Mucosa of descending colon (tissue), 3 donors: ENCODE data around the gene HOOK1. TPM values are rescaled to one million over a fixed set of nuclear protein-coding genes. Genes with fewer than 3 reads are reported as not detected.

Experiments used
- ATAC-seq: fragments of 200-7000 bp; cut with Tn5 transposase; one replicate; pipeline ENCODE4 v1.9.1; 2020; ENCODE audit warnings: mild to moderate bottlenecking, moderate library complexity
- DNase-seq, 3 donors: peaks; one replicate each; pipeline ENCODE4 v3.0.0-alpha.2; 2020
- H3K36me3 ChIP-seq: fragments of 200-600 bp; one replicate; pipeline ENCODE4 v1.8.0; 2021; ENCODE audit warnings: low read depth, mild to moderate bottlenecking
- H3K4me1 ChIP-seq: fragments of 200-600 bp; one replicate; pipeline ENCODE4 v1.8.0; 2021; ENCODE audit warnings: low read depth, mild to moderate bottlenecking
- H3K4me3 ChIP-seq: fragments of 200-600 bp; one replicate; pipeline ENCODE4 v1.8.0; 2021; ENCODE audit warnings: mild to moderate bottlenecking
- H3K9me3 ChIP-seq: fragments of 200-600 bp; one replicate; pipeline ENCODE4 v1.8.0; 2021; ENCODE audit warnings: mild to moderate bottlenecking
- intact Hi-C, 2 donors: fragments of 100-400 bp; cut with DNase I in 1 of 2; cut with micrococcal nuclease in 1 of 2; formaldehyde crosslinking; loops; one replicate each; pipeline versions ENCODE4 v1.11.0 to v1.11.1; 2022; cut with DNase I, micrococcal nuclease
- total RNA-seq, 3 donors: library from RNA; stranded (reverse); fragmentation: NEBNext Ultra II Directional in 2 of 3; extraction: Animal tissue kit (Norgen Biotek cat#: 25700) in 2 of 3; gene quantifications; one replicate each; pipeline versions ENCODE4 v1.2.1 to v1.2.4, GENCODE V29; 2021 to 2023
- TF ChIP-seq, protein P1 (sequence below): fragments of 200-600 bp; IDR thresholded peaks from one replicate; pipeline ENCODE4 v1.8.0; 2022; ENCODE audit warnings: antibody characterized with exemption, mild to moderate bottlenecking
- donor health status: DM: no; HTN: no; CAD: no; lungs with moderate emphysema.
- donor health status: DM: no; HTN: no; CAD: no.
- donor health status: DM: no; HTN: yes; CAD: no.

HOOK1 gene
- total RNA-seq, 3 donors from 2014 or later, result 26.9 to 58.6 (median 55.9) TPM

- H3K9me3 ChIP-seq, result no peaks in the 10 kb centered on the region
- no peak overlapping the region for H3K4me3 ChIP-seq
- TF ChIP-seq, protein P1, sequence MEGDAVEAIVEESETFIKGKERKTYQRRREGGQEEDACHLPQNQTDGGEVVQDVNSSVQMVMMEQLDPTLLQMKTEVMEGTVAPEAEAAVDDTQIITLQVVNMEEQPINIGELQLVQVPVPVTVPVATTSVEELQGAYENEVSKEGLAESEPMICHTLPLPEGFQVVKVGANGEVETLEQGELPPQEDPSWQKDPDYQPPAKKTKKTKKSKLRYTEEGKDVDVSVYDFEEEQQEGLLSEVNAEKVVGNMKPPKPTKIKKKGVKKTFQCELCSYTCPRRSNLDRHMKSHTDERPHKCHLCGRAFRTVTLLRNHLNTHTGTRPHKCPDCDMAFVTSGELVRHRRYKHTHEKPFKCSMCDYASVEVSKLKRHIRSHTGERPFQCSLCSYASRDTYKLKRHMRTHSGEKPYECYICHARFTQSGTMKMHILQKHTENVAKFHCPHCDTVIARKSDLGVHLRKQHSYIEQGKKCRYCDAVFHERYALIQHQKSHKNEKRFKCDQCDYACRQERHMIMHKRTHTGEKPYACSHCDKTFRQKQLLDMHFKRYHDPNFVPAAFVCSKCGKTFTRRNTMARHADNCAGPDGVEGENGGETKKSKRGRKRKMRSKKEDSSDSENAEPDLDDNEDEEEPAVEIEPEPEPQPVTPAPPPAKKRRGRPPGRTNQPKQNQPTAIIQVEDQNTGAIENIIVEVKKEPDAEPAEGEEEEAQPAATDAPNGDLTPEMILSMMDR, result no peak
- intact Hi-C loops, result no loop called here
- no peak for DNase-seq
- ATAC-seq, result peak; percentile 65
- H3K36me3 ChIP-seq, result no peaks in the 10 kb centered on the region
- no peaks in the 10 kb centered on the region for H3K4me1 ChIP-seq
Measured at GRCh38 chr1:59866462-59866861, 51.7 kb downstream of the HOOK1 start.

DNA sequence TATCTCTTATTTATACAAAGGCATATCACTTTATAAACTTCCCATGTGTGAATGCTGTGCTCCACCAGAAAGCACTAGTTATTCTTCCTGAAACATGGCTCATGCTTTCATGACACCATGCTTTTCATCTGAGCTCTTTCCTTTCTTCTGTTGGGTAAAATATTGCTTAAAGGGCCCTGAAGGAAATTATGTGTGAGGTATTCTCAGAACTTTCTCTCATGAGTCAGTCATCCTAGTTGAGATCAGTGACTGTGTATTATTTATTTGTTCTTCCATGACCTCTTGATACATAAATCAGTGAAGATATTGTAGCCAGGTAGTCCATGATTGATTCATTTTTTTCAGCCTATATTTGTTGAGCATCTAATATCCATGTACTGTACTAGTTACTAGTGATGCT is 57.0 kb downstream of the HOOK1 start:
- intact Hi-C loops, result no loop called here
- TF ChIP-seq, protein P1, result no peak
- Histone ChIP-seq H3K4me3 (no peak overlapping the region), H3K36me3 (no peaks in the 10 kb centered on the region), H3K4me1 (no peaks in the 10 kb centered on the region), H3K9me3 (no peaks in the 10 kb centered on the region)
- DNase-seq (no peak), ATAC-seq (no peak)

DNA sequence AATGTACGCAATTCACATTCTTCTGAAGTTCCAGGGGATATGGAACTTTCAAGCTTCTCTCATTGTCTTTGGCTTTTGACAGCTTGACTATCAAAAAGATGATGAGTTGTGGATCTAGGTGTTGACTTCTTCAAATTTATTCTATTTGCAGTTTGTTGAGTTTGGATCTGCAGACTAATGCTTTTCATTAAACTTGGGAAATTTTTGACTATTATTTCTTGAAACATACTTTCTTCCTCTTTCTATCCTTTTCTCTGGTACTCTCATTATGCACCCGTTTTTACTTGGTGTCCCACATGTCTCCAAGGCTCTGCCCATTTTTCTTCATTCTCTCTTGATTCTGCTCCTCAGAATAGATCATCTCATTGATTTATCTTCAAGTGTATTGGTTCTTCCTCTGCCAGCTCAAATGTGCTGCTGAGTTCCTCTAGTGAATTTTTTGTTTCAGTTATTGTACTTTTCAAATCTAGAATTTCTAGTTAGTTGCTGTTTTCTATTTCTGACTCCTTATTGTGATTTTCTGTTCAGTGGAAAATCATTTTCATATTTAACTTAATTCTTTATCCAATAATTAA is 62.4 kb downstream of the HOOK1 start:
- TF ChIP-seq, protein P1, result no peak
- DNase-seq, result no peak
- Histone ChIP-seq H3K4me3 (no peak overlapping the region), H3K4me1 (peaks cover 7% of the 10 kb centered on the region), H3K9me3 (no peaks in the 10 kb centered on the region), H3K36me3 (no peaks in the 10 kb centered on the region)
- intact Hi-C loops, result no loop called here
- no peak for ATAC-seq

GRCh38 chr1:59878370-59878769 is 63.6 kb downstream of the HOOK1 start:
- H3K4me1 ChIP-seq, result peaks cover 7% of the 10 kb centered on the region
- no peak for ATAC-seq
- no peak for DNase-seq
- no peaks in the 10 kb centered on the region for H3K9me3 ChIP-seq
- H3K4me3 ChIP-seq, result no peak overlapping the region
- TF ChIP-seq, protein P1, result no peak
- no peaks in the 10 kb centered on the region for H3K36me3 ChIP-seq
- intact Hi-C loops, result loop anchor here in 1 of 2 donors (2.0 kb wide), 1 partner anchor 68 kb away; no protein-coding TSS in a partner anchor

DNA sequence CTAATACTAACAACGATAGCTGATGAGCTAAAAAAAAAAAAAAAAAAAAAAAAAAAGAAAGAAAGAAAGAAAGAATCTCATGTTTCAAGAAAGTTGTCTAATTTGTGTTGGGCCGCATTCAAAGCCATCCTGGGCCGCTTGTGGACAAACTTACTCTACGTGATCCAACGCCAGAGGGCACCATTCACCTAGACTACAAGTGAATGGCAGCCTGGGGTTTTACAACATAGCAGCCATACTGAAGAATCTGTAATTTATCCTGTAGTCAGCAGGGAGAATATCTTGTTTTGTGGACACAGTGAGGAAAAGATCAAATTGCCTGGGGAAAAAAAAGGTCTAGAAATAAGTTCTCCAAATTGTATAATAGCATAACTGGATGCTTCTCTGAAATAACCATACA is 64.8 kb downstream of the HOOK1 start:
- TF ChIP-seq, protein P1, result no peak
- H3K36me3 ChIP-seq, result no peaks in the 10 kb centered on the region
- peak; percentile 99 for ATAC-seq

More for the DNA sequence above, 64.8 kb downstream of the HOOK1 start:
- intact Hi-C loops, result loop anchor here in 1 of 2 donors (2.0 kb wide), 1 partner anchor 67 kb away; no protein-coding TSS in a partner anchor
- Histone ChIP-seq H3K4me1 (peaks cover 7% of the 10 kb centered on the region), H3K9me3 (no peaks in the 10 kb centered on the region), H3K4me3 (no peak overlapping the region)
- peak in 2 of 3 donors; percentile 76 to 97 for DNase-seq
